Adrenal gland (tissue), 12 donors: ENCODE data around the gene MAPK1. TPM values are rescaled to one million over a fixed set of nuclear protein-coding genes. Genes with fewer than 3 reads are reported as not detected.
"Not testable (repeated sequence)": the region's sequence is repeated elsewhere in the genome, so short reads cannot be mapped to it uniquely, and the experiment has no call there.

ENCODE experiments used
- DNase-seq, 7 donors: peaks; one replicate each; pipeline ENCODE4 v3.0.0-alpha.2; 2019 to 2020
- H3K27ac ChIP-seq, 5 donors: fragments of 200-600 bp; sonication (generic) in 4 of 5; 1 replicate in 3 of 5; 2 replicates in 2 of 5; pipeline versions ENCODE4 v1.5.1 to v1.8.0; 2016 to 2020; ENCODE audit warnings: mild to moderate bottlenecking in 1 of 5
- H3K27me3 ChIP-seq: fragments of 200-600 bp; 2 replicates; pipeline ENCODE4 v1.8.0; 2021
- H3K36me3 ChIP-seq, 2 donors: fragments of 200-600 bp; replicated peaks in 1 of 2; 1 replicate in 1 of 2; 2 replicates in 1 of 2; pipeline versions ENCODE4 v1.5.1 to v1.8.0; 2018 to 2022
- H3K4me1 ChIP-seq, 2 donors: fragments of 200-600 bp; replicated peaks in 1 of 2; 1 replicate in 1 of 2; 2 replicates in 1 of 2; pipeline versions ENCODE4 v1.5.1 to v1.8.0; 2018 to 2021
- H3K4me3 ChIP-seq, 4 donors: fragments of 200-600 bp; sonication (generic) in 3 of 4; one replicate each; pipeline ENCODE4 v1.5.1; 2016 to 2018
- H3K9me3 ChIP-seq, 3 donors: fragments of 200-600 bp; sonication (generic) in 1 of 3; replicated peaks in 1 of 3; 1 replicate in 2 of 3; 2 replicates in 1 of 3; pipeline versions ENCODE4 v1.5.1 to v1.8.0; 2016 to 2021
- POLR2A ChIP-seq, 2 donors: fragments of 450-650 bp; IDR thresholded peaks; one replicate each; pipeline ENCODE4 v1.6.1; 2017; ENCODE audit warnings: antibody characterized with exemption in 2 of 2, mild to moderate bottlenecking in 2 of 2, moderate library complexity in 1 of 2
- WGBS, 4 donors: extraction: QIAGEN DNeasy Blood & Tissue Kit in 2 of 4; methylation state at CpG; one replicate each; pipeline versions ENCODE4 v1.1.5 to v1.1.7; 2013 to 2017; 5-methylcytosine and 5-hydroxymethylcytosine counted together
- intact Hi-C, 2 donors: fragments of 100-400 bp; cut with DNase I; formaldehyde crosslinking; loops; one replicate each; pipeline versions ENCODE4 v1.14.1 to v1.15.0; 2022 to 2023
- polyA plus RNA-seq, 3 donors: library from polyadenylated mRNA; stranded (reverse); fragments of 200-250 nt in 2 of 3; fragments of 350-450 nt in 1 of 3; fragmentation: Illumina TruSeq in 1 of 3; extraction: RNeasy Lipid Tissue Mini Kit (QIAGEN cat#74804) in 1 of 3; gene quantifications; one replicate each; pipeline ENCODE4 v1.2.3, GENCODE V29; 2013 to 2014
- total RNA-seq, 9 donors: library from RNA; depleted of rRNA in 4 of 9; stranded (reverse); fragments of >200 nt in 4 of 9; fragments of 120-200 nt in 1 of 9; fragmentation: NEBNext Ultra II Directional in 1 of 9; extraction: Animal tissue kit (Norgen Biotek cat#: 25700) in 1 of 9; gene quantifications; one replicate each; pipeline versions ENCODE4 v1.1.0 to v1.2.4, GENCODE V29; 2013 to 2023
- TF ChIP-seq, protein P1 (sequence below), 6 experiments: fragments of 450-650 bp in 4 of 6; fragments of 200-600 bp in 2 of 6; sonication (generic) in 1 of 6; IDR thresholded peaks; 1 replicate in 5 of 6; 2 replicates in 1 of 6; pipeline versions ENCODE4 v1.5.1 to v1.8.0; 2016 to 2021; ENCODE audit warnings: antibody characterized with exemption in 6 of 6, mild to moderate bottlenecking in 2 of 6, moderate library complexity in 1 of 6
- donor health status: healthy with polysubstance abuse.
- donor health status: Bipolar disorder and iron deficiency.
- donor health status: DM: yes; HTN: yes; CAD: no.
- donor health status: DM: no; HTN: no; CAD: no.
- donor health status: DM: no; HTN: no; CAD: no.
- donor health status: DM: yes; HTN: yes; CAD: no.

Gene MAPK1
- total and polyA plus RNA-seq, 12 donors = 9.6 to 201 (median 94.4) TPM

DNA sequence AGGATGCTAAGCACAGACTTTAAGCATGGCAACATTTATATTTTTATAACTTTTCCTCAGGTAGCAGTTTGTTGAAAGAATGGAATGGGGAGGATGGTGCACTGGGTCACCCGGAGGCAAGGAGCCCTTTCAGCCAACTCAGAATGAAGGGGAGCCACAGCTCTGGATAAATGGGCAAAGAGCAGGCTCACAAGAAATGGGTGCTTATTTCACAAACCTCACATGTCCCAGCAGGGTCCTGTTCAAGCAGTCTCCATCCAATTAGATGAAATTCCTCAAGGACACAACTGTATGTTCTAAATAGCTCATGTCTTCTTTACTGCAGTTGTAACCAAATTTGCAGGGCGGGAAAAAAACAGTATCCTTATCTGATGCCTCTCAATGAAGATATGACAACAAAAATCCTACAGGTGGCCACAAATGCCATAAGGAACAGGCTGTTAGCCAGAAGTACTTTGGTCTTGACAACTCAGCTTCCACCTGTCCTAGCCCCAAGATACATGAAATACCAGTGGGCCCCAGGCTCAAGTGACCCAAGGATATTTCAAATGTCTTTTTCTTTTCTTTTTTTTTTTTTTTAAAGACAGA is 48.2 kb downstream of the MAPK1 start:
- TF ChIP-seq, protein P1, sequence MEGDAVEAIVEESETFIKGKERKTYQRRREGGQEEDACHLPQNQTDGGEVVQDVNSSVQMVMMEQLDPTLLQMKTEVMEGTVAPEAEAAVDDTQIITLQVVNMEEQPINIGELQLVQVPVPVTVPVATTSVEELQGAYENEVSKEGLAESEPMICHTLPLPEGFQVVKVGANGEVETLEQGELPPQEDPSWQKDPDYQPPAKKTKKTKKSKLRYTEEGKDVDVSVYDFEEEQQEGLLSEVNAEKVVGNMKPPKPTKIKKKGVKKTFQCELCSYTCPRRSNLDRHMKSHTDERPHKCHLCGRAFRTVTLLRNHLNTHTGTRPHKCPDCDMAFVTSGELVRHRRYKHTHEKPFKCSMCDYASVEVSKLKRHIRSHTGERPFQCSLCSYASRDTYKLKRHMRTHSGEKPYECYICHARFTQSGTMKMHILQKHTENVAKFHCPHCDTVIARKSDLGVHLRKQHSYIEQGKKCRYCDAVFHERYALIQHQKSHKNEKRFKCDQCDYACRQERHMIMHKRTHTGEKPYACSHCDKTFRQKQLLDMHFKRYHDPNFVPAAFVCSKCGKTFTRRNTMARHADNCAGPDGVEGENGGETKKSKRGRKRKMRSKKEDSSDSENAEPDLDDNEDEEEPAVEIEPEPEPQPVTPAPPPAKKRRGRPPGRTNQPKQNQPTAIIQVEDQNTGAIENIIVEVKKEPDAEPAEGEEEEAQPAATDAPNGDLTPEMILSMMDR (IDR thresholded peaks at IDR 0.05) = no peak
- TF ChIP-seq POLR2A (IDR thresholded peaks at IDR 0.05) = no peak
- 91 to 97% (median 96%) methylated on average over 2 of the region's 2 CpGs for WGBS, 4 donors
- no peak for DNase-seq
- Histone ChIP-seq H3K27me3 (no peaks in the 10 kb centered on the region), H3K27ac (no peak overlapping the region), H3K9me3 (no peaks in the 10 kb centered on the region), H3K4me1 (peaks cover 7 to 49% of the 10 kb centered on the region in 2 donors), H3K4me3 (no peak overlapping the region), H3K36me3 (no peaks in the 10 kb centered on the region)
- intact Hi-C loops = no loop called here

DNA sequence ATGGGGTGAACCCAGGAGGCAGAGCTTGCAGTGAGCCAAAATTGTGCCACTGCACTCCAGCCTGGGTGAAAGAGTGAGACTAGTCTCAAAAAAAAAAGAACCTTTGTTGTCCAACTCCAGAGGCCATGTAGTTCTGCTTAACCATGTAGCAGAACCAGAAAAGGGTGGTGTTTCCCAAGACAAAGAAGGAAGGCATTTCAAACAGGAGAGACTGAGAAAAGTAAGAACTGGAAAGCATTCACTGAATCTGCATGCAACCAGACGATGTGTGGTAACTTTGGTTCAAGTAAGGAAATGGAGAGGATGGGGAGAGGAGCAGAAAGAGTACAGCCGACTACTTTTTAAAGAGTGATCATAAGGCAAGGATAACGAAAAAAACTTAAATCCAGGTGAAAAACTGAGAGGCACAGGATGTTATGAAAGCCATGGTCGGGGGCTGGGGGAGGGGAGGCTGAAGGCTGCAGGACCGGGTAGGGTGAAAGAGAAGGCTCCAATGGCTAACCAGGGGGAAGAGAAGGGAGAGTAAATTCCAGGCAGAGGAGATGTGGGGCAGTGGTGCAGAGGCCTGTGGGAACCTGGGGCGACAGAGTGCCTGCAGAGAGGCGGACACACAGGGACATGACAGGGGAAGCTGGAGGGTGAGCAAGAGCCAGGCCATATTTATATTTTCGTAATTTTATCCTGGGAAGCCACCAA is 48.8 kb downstream of the MAPK1 start:
- Histone ChIP-seq H3K9me3 (no peaks in the 10 kb centered on the region), H3K27me3 (no peaks in the 10 kb centered on the region), H3K27ac (no peak overlapping the region), H3K36me3 (no peaks in the 10 kb centered on the region), H3K4me1 (peaks cover 7 to 43% of the 10 kb centered on the region in 2 donors), H3K4me3 (no peak overlapping the region)
- intact Hi-C loops = no loop called here
- 76 to 78% (median 77%) methylated on average over 8 of the region's 8 CpGs for WGBS, 4 donors
- TF ChIP-seq, protein P1 (IDR thresholded peaks at IDR 0.05) = no peak
- TF ChIP-seq POLR2A (IDR thresholded peaks at IDR 0.05) = no peak
- no peak for DNase-seq

DNA sequence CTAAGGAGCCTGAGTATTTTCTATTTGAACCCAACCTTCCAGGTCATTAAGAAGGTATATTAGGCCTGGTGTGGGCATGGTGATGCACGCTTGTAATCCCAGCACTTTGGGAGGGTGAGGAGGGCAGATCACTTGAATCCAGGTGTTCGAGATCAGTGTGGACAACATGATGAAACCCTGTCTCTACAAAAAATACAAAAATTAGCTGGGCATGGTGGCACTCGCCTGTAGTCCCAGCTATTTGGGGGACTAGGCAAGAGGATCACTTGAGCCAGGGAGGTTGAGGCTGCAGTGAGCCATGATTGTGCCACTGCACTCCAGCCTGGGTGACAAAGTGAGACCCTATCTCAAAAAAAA is 50.0 kb downstream of the MAPK1 start:
- H3K4me3 ChIP-seq, H3K27me3 ChIP-seq, intact Hi-C loops, H3K36me3 ChIP-seq, H3K9me3 ChIP-seq, DNase-seq: not testable (repeated sequence)
- WGBS, 4 donors = 87 to 93% (median 91%) methylated on average over 3 of the region's 3 CpGs
- H3K4me1 ChIP-seq = peaks cover 7 to 34% of the 10 kb centered on the region in 2 donors
- H3K27ac ChIP-seq = peak overlapping the region in 2 of 5 donors; percentile 66 to 73

DNA sequence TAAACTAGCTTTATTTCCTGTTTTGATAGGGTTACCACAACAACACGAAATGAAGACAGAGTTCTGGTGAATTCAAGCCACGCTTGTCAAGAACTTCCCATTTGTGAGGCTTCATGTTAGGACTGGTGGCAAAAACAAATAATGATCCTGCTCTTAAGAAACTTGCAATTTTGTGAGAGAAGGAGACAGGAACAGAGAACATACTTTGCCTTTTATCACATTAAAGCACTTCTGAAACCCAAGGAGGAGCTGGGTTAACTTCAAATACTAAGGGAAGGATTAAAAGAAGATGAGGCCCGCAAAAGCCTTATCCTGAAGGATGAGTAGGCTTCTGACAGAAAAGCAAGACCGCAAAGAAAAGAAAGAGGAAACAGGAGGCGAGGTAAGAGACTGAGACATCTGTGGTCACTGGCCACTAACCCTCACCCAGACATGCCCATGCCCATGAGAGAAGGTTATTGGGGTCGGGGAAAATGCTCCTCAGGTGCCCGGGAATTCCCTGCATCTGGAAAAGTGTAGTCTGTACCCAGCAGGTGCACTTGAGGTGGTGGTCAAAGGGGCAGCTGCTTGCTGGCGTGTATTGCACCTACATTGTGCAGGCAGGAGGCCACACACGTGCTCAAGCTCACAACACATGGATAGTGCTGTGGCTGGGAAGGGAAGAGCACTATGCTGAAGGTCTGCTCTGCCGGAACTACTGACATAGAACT is 50.5 kb downstream of the MAPK1 start:
- Histone ChIP-seq H3K36me3 (no peaks in the 10 kb centered on the region), H3K27ac (peak overlapping the region in 2 of 5 donors; percentile 66 to 73), H3K9me3 (no peaks in the 10 kb centered on the region), H3K4me3 (no peak overlapping the region), H3K4me1 (peaks cover 7 to 34% of the 10 kb centered on the region in 2 donors), H3K27me3 (no peaks in the 10 kb centered on the region)
- TF ChIP-seq, protein P1 (IDR thresholded peaks at IDR 0.05) = no peak
- no peak for TF ChIP-seq POLR2A (IDR thresholded peaks at IDR 0.05)
- intact Hi-C loops = no loop called here
- WGBS, 4 donors = 61 to 69% (median 67%) methylated on average over 9 to 10 of the region's 10 CpGs
- peak in 1 of 7 donors; percentile 20 for DNase-seq
